NCI-H69 (cell line): ENCODE measurements around the gene TNFRSF19.
"Not testable (repeated sequence)": the region's sequence is repeated elsewhere in the genome, so short reads cannot be mapped to it uniquely, and the experiment has no call there.

ENCODE experiments used
- DNase-seq: peaks from one replicate; lab custom pipeline; 2025; lab: John Stamatoyannopoulos, UW

Gene TNFRSF19

GRCh38 chr13:23570099-23570920 lies at the start of gene TNFRSF19:
TNFRSF19 (plus strand) TSS chr13:23570412; CDS start chr13:23590184, 19,772 bp downstream.
- peak; percentile 85 for DNase-seq

- not testable (repeated sequence) for DNase-seq
These were observed 40.3 kb upstream of the TNFRSF19 start for GRCh38 chr13:23529926-23530325.

GRCh38 chr13:23531446-23531845 lies 38.8 kb upstream of the TNFRSF19 start:
- DNase-seq = no peak

GRCh38 chr13:23534090-23534489 lies 36.1 kb upstream of the TNFRSF19 start:
- no peak for DNase-seq

- no peak for DNase-seq
These were observed 28.9 kb upstream of the TNFRSF19 start for GRCh38 chr13:23541221-23541824.

- DNase-seq = no peak
These were observed 25.5 kb upstream of the TNFRSF19 start for GRCh38 chr13:23544668-23545067.

- peak; percentile 38 for DNase-seq
These were observed 23.1 kb upstream of the TNFRSF19 start for GRCh38 chr13:23547000-23547590.

GRCh38 chr13:23549724-23550123 lies 20.5 kb upstream of the TNFRSF19 start:
- no peak for DNase-seq

- no peak for DNase-seq
These were observed 20.0 kb upstream of the TNFRSF19 start for GRCh38 chr13:23550163-23550562.

- DNase-seq = no peak
These were observed 18.8 kb upstream of the TNFRSF19 start for GRCh38 chr13:23551213-23552008.

GRCh38 chr13:23552171-23552570 lies 18.0 kb upstream of the TNFRSF19 start:
- DNase-seq = no peak

- no peak for DNase-seq
These were observed 17.6 kb upstream of the TNFRSF19 start for GRCh38 chr13:23552661-23553060.

- no peak for DNase-seq
These were observed 16.2 kb upstream of the TNFRSF19 start for GRCh38 chr13:23554000-23554399.

- DNase-seq = no peak
These were observed 13.2 kb upstream of the TNFRSF19 start for GRCh38 chr13:23557043-23557442.

- no peak for DNase-seq
These were observed 12.5 kb upstream of the TNFRSF19 start for GRCh38 chr13:23557733-23558132.

GRCh38 chr13:23558675-23559536 lies 11.3 kb upstream of the TNFRSF19 start:
- peak; percentile 76 for DNase-seq

- DNase-seq = no peak
These were observed 9.6 kb upstream of the TNFRSF19 start for GRCh38 chr13:23560571-23561089.

- DNase-seq = no peak
These were observed 9.0 kb upstream of the TNFRSF19 start for GRCh38 chr13:23561261-23561660.

GRCh38 chr13:23563085-23563845 lies 6.9 kb upstream of the TNFRSF19 start:
- DNase-seq = no peak

- DNase-seq = no peak
These were observed 2.2 kb upstream of the TNFRSF19 start for GRCh38 chr13:23567906-23568460.
